ENCODE data around the gene TMEM238. TPM values are rescaled to one million over a fixed set of nuclear protein-coding genes. Genes with fewer than 3 reads are reported as not detected.

The TMEM238 gene
- total RNA-seq, 1 experiment from 2014 or later = 7.4 TPM

DNA sequence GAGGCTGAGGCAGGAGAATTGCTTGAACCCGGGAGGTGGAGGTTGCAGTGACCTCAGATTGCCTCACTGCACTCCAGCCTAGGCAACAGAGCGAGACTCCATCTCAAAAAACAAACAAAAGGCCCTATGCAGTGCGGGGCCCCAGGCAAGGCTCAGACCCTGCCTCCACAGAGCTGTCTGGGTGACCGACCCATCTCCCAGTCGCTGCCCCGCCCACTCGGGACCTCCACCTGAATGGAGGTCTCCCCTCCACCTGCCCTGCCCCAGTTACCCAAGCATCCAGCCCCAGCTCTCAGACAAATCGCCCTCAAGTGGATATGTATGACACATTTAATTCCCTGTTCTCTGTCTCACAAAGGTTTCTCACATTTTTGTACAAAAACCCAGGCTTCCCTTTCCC, 18.8 kb downstream of the TMEM238 start:
- Histone ChIP-seq H3K4me3 (ENCODE audit: low read depth in 2 of 2, low read length in 2 of 2) (no peak overlapping the region), H3K36me3 (ENCODE audit: control insufficient read depth, insufficient read depth, low read length) (no peaks in the 10 kb centered on the region), H3K4me1 (ENCODE audit: control insufficient read depth, insufficient read depth, low read length) (peaks cover 8% of the 10 kb centered on the region), H3K27ac (ENCODE audit: low read length) (no peak overlapping the region), H3K9me3 (ENCODE audit: control insufficient read depth, insufficient read depth, low read depth, low read length) (no peaks in the 10 kb centered on the region), H3K27me3 (ENCODE audit: control insufficient read depth, insufficient read depth, low read length) (no peaks in the 10 kb centered on the region)
- ChIA-PET CTCF (interaction anchor here (0.6 kb wide), 1 partner anchor 57 kb away, joined by 6 read pairs; no protein-coding TSS in a partner anchor), POLR2A (no interaction called here)
- TF ChIP-seq, protein P1, sequence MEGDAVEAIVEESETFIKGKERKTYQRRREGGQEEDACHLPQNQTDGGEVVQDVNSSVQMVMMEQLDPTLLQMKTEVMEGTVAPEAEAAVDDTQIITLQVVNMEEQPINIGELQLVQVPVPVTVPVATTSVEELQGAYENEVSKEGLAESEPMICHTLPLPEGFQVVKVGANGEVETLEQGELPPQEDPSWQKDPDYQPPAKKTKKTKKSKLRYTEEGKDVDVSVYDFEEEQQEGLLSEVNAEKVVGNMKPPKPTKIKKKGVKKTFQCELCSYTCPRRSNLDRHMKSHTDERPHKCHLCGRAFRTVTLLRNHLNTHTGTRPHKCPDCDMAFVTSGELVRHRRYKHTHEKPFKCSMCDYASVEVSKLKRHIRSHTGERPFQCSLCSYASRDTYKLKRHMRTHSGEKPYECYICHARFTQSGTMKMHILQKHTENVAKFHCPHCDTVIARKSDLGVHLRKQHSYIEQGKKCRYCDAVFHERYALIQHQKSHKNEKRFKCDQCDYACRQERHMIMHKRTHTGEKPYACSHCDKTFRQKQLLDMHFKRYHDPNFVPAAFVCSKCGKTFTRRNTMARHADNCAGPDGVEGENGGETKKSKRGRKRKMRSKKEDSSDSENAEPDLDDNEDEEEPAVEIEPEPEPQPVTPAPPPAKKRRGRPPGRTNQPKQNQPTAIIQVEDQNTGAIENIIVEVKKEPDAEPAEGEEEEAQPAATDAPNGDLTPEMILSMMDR (IDR thresholded peaks at IDR 0.05) = no peak
- TF ChIP-seq POLR2AphosphoS5 (IDR thresholded peaks at IDR 0.05; ENCODE audit: low read depth, low read length) (no peak), SIN3A (IDR thresholded peaks at IDR 0.05; ENCODE audit: borderline replicate concordance, insufficient read depth, low read depth, low read length) (no peak), TCF7L2 (IDR thresholded peaks at IDR 0.05; ENCODE audit: low read depth, low read length) (no peak)
- TF ChIP-seq, protein P2, sequence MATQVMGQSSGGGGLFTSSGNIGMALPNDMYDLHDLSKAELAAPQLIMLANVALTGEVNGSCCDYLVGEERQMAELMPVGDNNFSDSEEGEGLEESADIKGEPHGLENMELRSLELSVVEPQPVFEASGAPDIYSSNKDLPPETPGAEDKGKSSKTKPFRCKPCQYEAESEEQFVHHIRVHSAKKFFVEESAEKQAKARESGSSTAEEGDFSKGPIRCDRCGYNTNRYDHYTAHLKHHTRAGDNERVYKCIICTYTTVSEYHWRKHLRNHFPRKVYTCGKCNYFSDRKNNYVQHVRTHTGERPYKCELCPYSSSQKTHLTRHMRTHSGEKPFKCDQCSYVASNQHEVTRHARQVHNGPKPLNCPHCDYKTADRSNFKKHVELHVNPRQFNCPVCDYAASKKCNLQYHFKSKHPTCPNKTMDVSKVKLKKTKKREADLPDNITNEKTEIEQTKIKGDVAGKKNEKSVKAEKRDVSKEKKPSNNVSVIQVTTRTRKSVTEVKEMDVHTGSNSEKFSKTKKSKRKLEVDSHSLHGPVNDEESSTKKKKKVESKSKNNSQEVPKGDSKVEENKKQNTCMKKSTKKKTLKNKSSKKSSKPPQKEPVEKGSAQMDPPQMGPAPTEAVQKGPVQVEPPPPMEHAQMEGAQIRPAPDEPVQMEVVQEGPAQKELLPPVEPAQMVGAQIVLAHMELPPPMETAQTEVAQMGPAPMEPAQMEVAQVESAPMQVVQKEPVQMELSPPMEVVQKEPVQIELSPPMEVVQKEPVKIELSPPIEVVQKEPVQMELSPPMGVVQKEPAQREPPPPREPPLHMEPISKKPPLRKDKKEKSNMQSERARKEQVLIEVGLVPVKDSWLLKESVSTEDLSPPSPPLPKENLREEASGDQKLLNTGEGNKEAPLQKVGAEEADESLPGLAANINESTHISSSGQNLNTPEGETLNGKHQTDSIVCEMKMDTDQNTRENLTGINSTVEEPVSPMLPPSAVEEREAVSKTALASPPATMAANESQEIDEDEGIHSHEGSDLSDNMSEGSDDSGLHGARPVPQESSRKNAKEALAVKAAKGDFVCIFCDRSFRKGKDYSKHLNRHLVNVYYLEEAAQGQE (IDR thresholded peaks at IDR 0.05; ENCODE audit: insufficient read depth in 1 of 2, low read depth in 2 of 2, low read length in 1 of 2) = no peak
- ATAC-seq (no peak), DNase-seq (ENCODE audit: low read depth, low spot score) (no peak)
- in situ Hi-C loops (cut with HindIII; ENCODE audit: low pct_unique_long_range_greater_than_20kb, low sequenced_read_pairs) (no loop called here), intact Hi-C loops (cut with micrococcal nuclease; ENCODE audit: unreplicated experiment) (no loop called here)
- BruUV-seq (replicated peaks) = no TSS peak

DNA sequence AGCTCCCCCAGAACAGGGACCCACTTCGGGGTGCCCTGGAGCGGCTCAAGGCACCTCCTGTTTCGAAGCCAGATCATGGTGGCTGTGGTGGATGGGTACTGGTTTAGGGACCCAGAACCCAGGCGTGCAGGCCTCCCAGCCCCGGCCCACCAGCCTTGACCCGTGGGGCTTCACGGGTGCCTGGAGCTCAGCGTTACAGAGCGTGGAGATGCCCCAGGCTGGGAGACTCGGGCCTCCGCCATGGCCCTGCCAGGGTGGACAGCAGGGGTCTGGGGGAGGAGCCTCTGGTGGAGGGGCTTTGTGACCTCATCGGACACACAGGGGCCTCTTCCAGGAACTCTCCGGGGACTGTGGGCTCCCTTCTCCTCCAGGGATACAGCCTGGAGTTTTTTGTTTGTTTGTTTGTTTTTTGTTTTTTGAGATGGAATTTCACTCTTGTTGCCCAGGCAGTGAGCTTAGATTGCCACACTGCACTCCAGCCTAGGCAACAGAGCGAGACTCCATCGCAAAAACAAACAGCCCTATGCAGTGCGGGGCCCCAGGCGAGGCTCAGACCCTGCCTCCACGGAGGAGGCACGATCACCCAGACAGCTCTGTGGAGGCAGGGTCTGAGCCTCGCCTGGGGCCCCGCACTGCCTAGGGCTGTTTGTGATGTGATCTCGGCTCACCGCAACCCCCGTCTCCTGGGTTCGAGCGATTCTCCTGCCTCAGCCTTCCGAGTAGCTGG, 20.9 kb downstream of the TMEM238 start, which contains the start of gene GARIN5B:
Gene GARIN5B (minus strand): TSS at position 271 of the 727 bp plus-strand sequence. CDS start 194 bp downstream, at position 77.
- no peaks in the 10 kb centered on the region for H3K27me3 ChIP-seq (ENCODE audit: control insufficient read depth, insufficient read depth, low read length)
- H3K27ac ChIP-seq (ENCODE audit: low read length) = no peak within 1 kb of the TSS; the same call in 1 of the 2 replicates
- H3K9me3 ChIP-seq (ENCODE audit: control insufficient read depth, insufficient read depth, low read depth, low read length) = no peaks in the 10 kb centered on the region
- H3K36me3 ChIP-seq (ENCODE audit: control insufficient read depth, insufficient read depth, low read length) = no peaks in the 10 kb centered on the region
- peaks cover 5% of the 10 kb centered on the region; the same call in 1 of the 2 replicates for H3K4me1 ChIP-seq (ENCODE audit: control insufficient read depth, insufficient read depth, low read length)
- ATAC-seq = peak; percentile 35; the same call in 1 of the 2 replicates
- intact Hi-C loops (cut with micrococcal nuclease; ENCODE audit: unreplicated experiment) = no loop called here
- ChIA-PET POLR2A (no interaction called here), CTCF (no interaction called here)
- no peak for DNase-seq (ENCODE audit: low read depth, low spot score)
- no TSS peak for BruUV-seq (replicated peaks)
- TF ChIP-seq SIN3A (IDR thresholded peaks at IDR 0.05; ENCODE audit: borderline replicate concordance, insufficient read depth, low read depth, low read length) = no peak
- in situ Hi-C loops (cut with HindIII; ENCODE audit: low pct_unique_long_range_greater_than_20kb, low sequenced_read_pairs) = no loop called here
- H3K4me3 ChIP-seq (ENCODE audit: low read depth in 2 of 2, low read length in 2 of 2) = no peak within 1 kb of the TSS
